ENCODE data around the gene ACTG1.

Gene ACTG1

DNA sequence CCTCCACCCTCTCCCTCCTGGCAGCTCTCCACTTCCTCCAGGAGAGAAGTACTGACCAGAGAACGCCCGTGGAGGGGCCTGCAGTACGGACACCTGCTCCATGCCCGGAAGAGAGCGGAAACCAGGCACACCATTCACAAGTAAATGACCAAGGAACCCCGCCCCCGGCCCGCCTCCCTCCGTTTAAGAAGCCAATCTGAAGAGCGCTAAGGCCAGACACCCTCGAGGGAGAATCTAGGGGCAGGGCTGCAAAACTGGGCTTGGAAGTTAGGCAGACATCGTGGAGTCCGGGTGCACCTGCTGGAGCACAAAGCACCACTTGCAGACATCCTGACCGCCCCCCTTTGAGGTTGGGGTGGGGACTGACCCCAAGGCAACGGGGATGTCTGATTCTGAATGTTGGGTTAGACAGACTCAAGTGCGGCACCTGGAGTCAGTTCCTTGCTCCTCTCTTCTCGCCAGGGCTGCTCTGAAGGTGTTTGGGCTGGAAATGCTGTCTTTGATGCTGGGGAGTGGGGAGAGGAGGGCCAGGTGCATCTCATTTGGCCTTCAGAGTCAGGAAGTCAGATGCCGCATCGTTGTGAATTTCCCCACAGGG, 40.5 kb upstream of the ACTG1 start:
- peak overlapping the region; percentile 91 for H3K4me2 ChIP-seq
- peak overlapping the region; percentile 80; the same call in 1 of the 2 replicates for H3K9ac ChIP-seq
- H3K4me1 ChIP-seq (ENCODE audit: low read depth, poor library complexity, severe bottlenecking), result peaks cover 41% of the 10 kb centered on the region
- peak overlapping the region; percentile 45 for H3K27ac ChIP-seq
- H3K4me3 ChIP-seq (IDR thresholded peaks at IDR 0.05; ENCODE audit: insufficient read depth, low read depth, low read length), result no peak overlapping the region
- H3K79me2 ChIP-seq (ENCODE audit: insufficient read depth, low read depth), result peaks cover 20% of the 10 kb centered on the region
- no peaks in the 10 kb centered on the region for H4K20me1 ChIP-seq (ENCODE audit: insufficient read depth)
- TF ChIP-seq, protein P1, sequence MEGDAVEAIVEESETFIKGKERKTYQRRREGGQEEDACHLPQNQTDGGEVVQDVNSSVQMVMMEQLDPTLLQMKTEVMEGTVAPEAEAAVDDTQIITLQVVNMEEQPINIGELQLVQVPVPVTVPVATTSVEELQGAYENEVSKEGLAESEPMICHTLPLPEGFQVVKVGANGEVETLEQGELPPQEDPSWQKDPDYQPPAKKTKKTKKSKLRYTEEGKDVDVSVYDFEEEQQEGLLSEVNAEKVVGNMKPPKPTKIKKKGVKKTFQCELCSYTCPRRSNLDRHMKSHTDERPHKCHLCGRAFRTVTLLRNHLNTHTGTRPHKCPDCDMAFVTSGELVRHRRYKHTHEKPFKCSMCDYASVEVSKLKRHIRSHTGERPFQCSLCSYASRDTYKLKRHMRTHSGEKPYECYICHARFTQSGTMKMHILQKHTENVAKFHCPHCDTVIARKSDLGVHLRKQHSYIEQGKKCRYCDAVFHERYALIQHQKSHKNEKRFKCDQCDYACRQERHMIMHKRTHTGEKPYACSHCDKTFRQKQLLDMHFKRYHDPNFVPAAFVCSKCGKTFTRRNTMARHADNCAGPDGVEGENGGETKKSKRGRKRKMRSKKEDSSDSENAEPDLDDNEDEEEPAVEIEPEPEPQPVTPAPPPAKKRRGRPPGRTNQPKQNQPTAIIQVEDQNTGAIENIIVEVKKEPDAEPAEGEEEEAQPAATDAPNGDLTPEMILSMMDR (conservative IDR thresholded peaks at IDR 0.05; ENCODE audit: low read depth, low read length), result no peak; the same call in 1 of the 2 replicates
- H3K27me3 ChIP-seq (ENCODE audit: insufficient read depth, low read depth), result no peaks in the 10 kb centered on the region
- no peaks in the 10 kb centered on the region for H3K36me3 ChIP-seq (ENCODE audit: insufficient read depth)
- H2AFZ ChIP-seq (ENCODE audit: low read depth), result peak overlapping the region; percentile 76

DNA sequence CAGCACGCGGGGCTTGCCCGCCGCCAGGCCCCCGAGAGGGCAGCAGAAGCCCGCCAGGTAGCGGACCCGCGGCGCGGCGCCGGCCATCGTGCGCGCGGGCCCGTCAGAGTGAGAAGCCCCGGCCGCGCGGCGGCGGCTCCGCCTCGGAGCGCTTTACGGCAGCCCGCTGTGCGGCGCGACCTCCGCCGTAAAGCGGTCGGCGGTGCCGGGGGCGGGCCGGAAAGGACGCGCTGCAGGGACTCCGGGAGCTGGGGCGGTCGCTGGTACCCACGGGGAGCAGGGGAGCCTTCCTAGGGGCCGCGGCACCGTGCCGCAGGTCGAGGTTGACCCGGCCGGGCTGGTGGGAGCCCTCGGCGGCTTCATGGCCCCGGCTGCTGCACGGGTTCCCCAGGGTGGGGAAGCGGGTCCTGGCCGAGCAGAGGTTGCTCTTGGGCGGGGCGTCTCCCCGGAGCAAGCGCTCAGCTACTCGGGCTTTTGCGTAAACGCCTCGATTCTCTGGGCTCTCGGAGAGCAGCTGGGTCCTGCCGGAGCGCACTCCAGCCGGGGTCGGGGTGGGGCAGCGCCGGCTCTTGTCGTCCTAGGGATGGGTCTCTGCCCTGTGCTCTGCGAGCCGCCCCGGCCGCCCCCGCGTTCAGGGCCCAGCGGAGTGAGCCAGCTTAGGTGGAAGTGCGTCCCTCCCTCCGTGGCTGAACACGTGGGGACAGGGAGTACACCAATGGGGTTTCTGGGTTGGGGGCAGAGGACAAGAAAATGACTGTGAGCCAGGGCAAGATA, 39.8 kb upstream of the ACTG1 start, which contains the start of gene FAAP100:
Gene FAAP100 (minus strand): TSS at position 110 of the 774 bp plus-strand sequence. CDS start 23 bp downstream, at position 87.
- peaks cover 20% of the 10 kb centered on the region for H3K79me2 ChIP-seq (ENCODE audit: insufficient read depth, low read depth)

DNA sequence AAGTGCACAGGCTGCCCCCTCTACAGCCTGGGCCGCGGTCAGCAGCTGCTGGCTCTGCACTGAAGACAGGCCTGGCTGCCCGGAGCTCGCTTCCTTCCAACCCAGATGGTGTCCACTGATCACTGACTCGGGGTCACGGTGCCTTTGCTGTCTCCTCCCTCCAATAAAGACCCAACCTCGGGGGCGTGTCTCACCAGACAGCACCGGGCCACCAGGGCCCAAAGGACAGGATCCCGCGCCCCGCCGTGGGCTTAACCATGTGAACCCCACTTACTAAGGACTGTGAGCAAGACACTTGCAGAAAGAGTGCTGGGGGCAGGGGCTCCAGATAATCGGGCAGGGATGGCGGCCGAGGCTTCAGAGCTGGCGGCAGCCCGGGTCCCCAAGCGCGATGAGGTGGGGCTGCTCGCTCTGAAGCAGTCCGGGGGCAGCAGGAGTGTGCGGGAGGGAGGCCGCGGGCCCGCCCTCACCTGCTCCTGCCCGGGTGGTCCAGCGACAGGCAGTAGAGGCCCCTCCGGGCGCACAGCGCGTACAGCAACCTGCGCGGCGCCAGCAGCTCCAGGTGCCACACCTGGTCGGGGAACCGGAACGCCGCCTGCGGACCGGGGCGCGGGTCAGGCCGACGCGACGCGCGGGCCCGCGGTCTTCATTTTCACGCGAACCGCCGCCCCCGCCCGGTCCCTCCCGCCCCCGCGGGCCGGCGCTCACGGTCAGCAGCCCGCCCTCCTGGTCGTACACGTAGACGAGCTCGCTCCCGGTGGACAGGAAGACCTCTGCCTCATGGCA, 39.1 kb upstream of the ACTG1 start:
- Histone ChIP-seq H3K4me1 (ENCODE audit: low read depth, poor library complexity, severe bottlenecking) (peaks cover 36% of the 10 kb centered on the region), H3K27me3 (ENCODE audit: insufficient read depth, low read depth) (no peaks in the 10 kb centered on the region), H3K9ac (peak overlapping the region; percentile 80), H3K27ac (peak overlapping the region; percentile 45), H3K4me3 (IDR thresholded peaks at IDR 0.05; ENCODE audit: insufficient read depth, low read depth, low read length) (peak overlapping the region; percentile 45), H4K20me1 (ENCODE audit: insufficient read depth) (no peaks in the 10 kb centered on the region), H3K4me2 (peak overlapping the region; percentile 98), H3K36me3 (ENCODE audit: insufficient read depth) (no peaks in the 10 kb centered on the region; the same call in 1 of the 2 replicates), H3K79me2 (ENCODE audit: insufficient read depth, low read depth) (peaks cover 20% of the 10 kb centered on the region), H2AFZ (ENCODE audit: low read depth) (peak overlapping the region; percentile 76)
- TF ChIP-seq, protein P1 (conservative IDR thresholded peaks at IDR 0.05; ENCODE audit: low read depth, low read length), result no peak

More for the DNA sequence above, 39.8 kb upstream of the ACTG1 start, which contains the start of gene FAAP100:
- no peaks in the 10 kb centered on the region; the same call in 1 of the 2 replicates for H3K36me3 ChIP-seq (ENCODE audit: insufficient read depth)
- TF ChIP-seq, protein P1 (conservative IDR thresholded peaks at IDR 0.05; ENCODE audit: low read depth, low read length), result no peak
- H3K9ac ChIP-seq, result peak within 1 kb of the TSS; percentile 80
- peak within 1 kb of the TSS; percentile 76 for H2AFZ ChIP-seq (ENCODE audit: low read depth)
- H4K20me1 ChIP-seq (ENCODE audit: insufficient read depth), result no peaks in the 10 kb centered on the region
- peaks cover 41% of the 10 kb centered on the region for H3K4me1 ChIP-seq (ENCODE audit: low read depth, poor library complexity, severe bottlenecking)
- H3K27me3 ChIP-seq (ENCODE audit: insufficient read depth, low read depth), result no peaks in the 10 kb centered on the region
- peak within 1 kb of the TSS; percentile 98 for H3K4me2 ChIP-seq
- peak within 1 kb of the TSS; percentile 45 for H3K4me3 ChIP-seq (IDR thresholded peaks at IDR 0.05; ENCODE audit: insufficient read depth, low read depth, low read length)
- peak within 1 kb of the TSS; percentile 45 for H3K27ac ChIP-seq

DNA sequence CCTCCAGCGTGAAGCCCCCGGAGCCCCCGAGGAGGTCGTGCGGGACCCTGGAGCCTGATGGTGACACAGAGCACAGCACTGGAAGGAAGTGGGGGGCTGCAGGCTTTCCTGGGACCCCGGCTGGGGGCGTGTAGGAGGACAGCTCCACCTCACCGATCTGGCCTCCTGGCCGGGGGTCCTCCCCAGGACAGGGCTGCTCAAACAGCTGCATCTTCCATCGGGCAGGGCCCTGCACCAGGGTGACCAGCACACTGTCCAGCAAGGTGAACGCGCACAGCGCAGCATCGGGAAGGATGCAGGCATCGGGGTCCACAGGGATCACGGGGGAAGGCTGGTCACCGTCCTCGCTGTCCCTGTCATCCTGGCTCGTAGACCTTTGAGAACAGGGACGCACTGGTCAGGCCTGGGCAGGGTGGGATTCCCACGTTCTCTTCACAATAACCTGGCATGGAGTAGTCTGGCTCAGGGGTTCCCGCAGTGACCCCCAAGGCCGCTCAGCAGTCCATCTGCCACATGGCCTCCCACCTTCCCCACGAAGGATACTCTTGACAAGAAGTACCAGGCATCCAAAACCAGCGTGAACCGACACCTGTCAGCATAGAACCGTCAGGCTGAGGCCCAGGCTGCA, 38.3 kb upstream of the ACTG1 start:
- Histone ChIP-seq H3K36me3 (ENCODE audit: insufficient read depth) (no peaks in the 10 kb centered on the region; the same call in 1 of the 2 replicates), H3K9ac (peak overlapping the region; percentile 80; the same call in 1 of the 2 replicates)

More for the DNA sequence above, 38.3 kb upstream of the ACTG1 start:
- Histone ChIP-seq H3K27me3 (ENCODE audit: insufficient read depth, low read depth) (no peaks in the 10 kb centered on the region), H3K4me3 (IDR thresholded peaks at IDR 0.05; ENCODE audit: insufficient read depth, low read depth, low read length) (peak overlapping the region; percentile 35), H4K20me1 (ENCODE audit: insufficient read depth) (no peaks in the 10 kb centered on the region), H3K4me1 (ENCODE audit: low read depth, poor library complexity, severe bottlenecking) (peaks cover 30% of the 10 kb centered on the region), H3K27ac (no peak overlapping the region), H3K4me2 (peak overlapping the region; percentile 98), H2AFZ (ENCODE audit: low read depth) (no peak overlapping the region), H3K79me2 (ENCODE audit: insufficient read depth, low read depth) (peaks cover 20% of the 10 kb centered on the region)
- TF ChIP-seq, protein P1 (conservative IDR thresholded peaks at IDR 0.05; ENCODE audit: low read depth, low read length), result no peak

Data from KMS-11 (cell line).